HTERT RPE-1 (cell line): Measurements from ENCODE around the gene MUC6.

Experiments used
- in situ Hi-C: fragments of 300-500 bp; cut with MboI; formaldehyde crosslinking; loops from 4 replicates; pipeline ENCODE4 v1.14.3; 2020; ENCODE audit warnings: low sequenced_read_pairs

The MUC6 gene

DNA sequence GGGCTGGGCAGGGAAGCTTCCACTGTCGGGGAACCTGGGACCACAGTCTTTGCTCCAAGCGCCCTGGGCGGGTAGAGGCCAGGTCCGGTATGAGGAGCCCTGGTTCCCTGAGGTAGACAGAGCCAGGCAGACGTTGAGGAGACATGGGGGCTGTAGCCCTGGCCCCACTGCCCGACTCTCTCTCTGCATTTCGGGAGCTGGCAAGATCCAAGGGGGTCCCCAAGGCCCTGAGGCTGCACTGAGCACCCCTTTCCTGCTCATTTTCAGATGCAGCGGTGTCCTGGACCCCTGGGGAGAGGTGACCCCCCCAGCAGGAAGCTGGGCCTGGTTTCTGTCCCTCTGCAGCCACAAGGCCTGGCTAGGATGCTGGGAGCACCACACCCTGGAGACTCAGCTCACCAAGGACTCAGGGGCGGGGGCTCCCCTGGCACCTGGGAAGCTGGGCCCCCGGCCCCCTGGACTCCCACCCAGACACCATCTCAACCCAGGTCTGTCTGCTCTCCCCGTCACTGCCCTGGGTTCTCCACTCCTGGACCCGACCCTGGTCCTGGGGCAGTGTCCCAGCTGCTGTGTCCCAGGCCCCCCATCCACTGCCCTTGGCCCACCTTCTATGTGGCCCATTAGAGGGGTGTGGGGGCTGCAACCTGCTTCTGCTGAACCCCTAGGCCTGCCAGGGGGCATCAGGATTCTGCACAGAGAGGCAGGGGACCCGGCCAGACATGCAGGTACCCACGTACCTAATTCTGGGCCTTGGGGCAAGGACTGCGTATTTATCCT lies 15.0 kb upstream of the MUC6 start:
- in situ Hi-C loops, result no loop called here

GRCh38 chr11:1050581-1051355 lies 14.2 kb upstream of the MUC6 start:
- in situ Hi-C loops, result no loop called here

DNA sequence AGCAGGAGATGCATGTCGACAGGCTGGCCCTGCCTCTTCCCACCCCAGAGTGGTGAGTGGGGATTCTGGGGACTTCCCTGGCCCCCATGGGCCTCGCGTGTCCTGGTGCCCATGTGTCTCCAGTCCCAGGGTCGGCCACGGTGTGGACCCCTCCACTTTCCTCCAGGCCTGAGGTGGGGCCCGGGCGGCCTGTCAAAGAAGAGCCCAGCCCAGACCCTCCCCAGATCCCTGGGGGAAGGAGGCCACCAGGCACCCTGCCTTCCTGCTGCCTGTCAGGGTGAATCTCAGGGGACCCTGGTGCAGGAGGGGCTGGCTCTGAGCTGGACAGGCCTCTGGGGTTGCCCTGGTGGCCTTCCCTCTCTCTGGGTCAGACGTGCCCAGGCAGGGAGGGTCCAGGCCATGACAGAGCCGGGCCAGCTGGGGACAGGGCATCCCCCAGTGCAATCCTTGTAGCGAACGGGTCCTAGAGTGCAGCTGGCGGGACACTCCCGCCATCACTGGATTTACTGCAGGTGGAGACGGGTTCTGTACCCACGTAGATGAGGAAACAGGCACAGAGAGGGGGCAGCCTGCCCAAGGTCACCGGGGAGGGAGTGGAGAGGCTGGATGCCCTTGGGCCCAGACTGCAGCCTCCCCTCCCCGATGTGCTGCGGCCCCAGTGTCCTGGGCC lies 13.5 kb upstream of the MUC6 start:
- in situ Hi-C loops, result no loop called here

DNA sequence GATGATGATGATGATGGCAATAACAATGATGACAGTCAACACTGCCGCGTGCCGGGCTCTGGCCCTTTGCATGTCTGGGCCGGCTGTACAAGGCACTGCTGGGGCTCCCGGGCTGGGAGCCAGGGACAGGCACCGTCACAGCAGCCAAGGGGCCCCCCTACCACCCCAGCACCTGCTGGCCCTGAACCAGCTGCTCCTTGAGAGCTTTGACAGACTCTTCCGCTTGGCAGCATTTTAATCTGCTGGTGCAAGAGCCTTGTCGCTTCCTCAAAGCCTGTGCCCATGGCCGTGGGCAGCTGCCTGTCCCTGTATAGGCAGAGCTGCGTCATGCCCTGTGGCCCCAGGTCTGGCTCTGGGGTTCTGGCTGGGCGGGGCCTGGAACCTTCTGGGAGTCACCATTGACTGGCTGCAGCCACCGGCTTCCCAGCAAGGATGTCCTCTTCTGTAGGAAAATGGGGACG lies 12.9 kb upstream of the MUC6 start:
- in situ Hi-C loops, result no loop called here

- in situ Hi-C loops, result no loop called here
These were observed 12.5 kb upstream of the MUC6 start for GRCh38 chr11:1049071-1049405.

DNA sequence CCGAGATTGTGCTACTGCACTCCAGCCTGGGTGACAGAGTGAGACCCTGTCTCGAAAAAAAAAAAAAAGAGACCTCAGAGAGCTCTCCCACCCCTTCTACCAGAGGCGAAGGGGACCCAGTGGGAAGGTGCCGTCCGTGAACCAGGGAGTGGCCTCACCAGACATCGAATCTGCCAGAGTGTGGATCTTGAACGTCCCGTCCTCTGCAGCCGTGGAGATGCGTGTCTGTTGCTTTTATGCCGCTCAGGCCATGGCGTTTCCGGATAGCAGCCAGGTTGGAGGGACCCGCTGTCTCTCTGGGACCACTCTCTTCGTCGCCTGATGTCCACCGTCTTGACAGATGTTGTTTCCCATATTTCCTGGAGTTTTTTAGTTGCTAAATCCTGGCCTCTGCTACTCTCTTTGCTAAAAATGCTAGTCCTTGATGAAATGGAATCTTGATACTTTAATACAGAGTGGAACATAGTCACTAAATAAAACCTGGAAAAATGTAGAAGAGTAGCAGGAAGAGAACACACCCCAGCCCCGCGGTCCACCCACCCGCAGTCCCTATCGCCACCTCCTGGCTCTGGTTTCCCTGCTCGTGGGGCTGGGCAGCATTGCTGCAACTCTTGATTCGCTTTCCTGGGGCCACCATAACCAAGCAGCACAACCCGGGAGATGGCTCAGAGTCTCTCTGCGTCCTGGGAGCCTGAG lies 12.0 kb upstream of the MUC6 start:
- in situ Hi-C loops, result no loop called here

GRCh38 chr11:1047595-1048156 lies 11.2 kb upstream of the MUC6 start:
- in situ Hi-C loops, result no loop called here

DNA sequence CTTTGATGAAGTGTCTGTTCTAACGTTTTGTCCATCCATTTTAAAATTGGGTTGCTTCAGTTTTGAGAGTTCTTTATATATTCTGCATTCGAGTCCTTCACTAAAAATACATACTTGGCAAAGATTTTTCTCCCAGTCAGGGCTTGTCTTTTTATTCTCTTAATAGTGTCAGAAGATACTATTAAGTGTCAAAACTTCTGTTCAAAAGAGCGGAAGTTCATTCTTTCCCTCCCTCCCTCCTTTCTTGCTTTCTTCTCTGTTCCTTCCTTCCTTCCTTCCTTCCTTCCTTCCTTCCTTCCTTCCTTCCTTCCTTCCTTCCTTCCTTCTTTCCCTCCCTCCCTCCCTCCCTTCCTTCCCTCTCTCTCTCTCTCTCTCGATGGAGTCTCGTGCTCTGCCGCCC lies 7.6 kb upstream of the MUC6 start:
- in situ Hi-C loops, result no loop called here

- in situ Hi-C loops, result no loop called here
These were observed 7.1 kb upstream of the MUC6 start for GRCh38 chr11:1043563-1044096.

- in situ Hi-C loops, result no loop called here
These were observed 6.4 kb upstream of the MUC6 start for GRCh38 chr11:1042626-1043562.

DNA sequence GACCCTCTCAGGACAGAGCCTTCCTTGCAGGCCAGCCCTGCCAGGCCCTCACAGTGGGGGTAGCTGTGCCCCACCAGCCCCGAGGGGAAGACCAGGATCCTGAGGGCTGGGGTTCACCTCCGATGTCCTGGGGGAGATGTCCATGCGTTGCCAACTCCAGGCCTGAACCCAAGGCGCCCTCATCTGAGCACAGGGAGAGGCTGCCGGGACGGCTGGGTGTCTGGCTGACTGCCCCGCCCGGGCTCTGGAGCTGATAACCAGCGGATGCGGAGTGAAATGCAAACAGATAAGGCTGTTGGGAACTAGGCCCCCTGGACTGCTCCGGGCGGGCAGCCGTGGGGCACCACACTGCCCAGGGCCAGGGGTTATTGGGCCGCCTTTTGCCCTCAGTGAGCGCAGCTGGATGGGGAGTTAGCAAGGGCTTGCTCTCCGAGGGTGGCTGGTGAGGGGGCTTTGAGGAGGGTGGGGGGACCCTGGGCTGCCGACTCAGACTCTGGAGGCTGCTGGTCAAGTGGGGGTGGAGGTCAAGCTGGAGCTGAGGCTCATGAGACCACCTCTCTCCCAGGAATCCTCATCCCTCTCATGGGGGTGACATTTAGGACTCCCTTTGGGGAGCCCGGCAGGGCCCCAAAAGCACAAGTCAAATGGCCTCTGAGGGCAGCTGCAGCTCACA lies 5.6 kb upstream of the MUC6 start:
- in situ Hi-C loops, result no loop called here

- in situ Hi-C loops, result no loop called here
These were observed 5.0 kb upstream of the MUC6 start for GRCh38 chr11:1041471-1041870.

DNA sequence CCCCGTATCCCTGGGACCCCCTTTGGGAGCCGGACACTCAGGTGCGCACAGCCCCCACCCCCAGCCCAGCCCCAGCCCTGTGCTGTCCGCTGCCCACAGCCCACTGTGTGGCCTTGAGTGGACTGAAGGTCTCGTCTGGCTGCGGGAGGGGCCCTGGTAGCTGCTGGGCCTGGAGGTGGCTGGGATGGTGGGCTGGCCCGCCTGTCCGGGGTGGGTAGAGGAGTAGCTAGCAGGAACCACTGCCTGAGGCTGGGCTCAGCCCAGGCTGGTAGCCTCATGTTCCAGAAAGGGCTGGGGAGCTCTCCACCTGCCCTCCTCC lies 4.6 kb upstream of the MUC6 start:
- in situ Hi-C loops, result no loop called here

- in situ Hi-C loops, result no loop called here
These were observed 4.1 kb upstream of the MUC6 start for GRCh38 chr11:1040428-1041148.

DNA sequence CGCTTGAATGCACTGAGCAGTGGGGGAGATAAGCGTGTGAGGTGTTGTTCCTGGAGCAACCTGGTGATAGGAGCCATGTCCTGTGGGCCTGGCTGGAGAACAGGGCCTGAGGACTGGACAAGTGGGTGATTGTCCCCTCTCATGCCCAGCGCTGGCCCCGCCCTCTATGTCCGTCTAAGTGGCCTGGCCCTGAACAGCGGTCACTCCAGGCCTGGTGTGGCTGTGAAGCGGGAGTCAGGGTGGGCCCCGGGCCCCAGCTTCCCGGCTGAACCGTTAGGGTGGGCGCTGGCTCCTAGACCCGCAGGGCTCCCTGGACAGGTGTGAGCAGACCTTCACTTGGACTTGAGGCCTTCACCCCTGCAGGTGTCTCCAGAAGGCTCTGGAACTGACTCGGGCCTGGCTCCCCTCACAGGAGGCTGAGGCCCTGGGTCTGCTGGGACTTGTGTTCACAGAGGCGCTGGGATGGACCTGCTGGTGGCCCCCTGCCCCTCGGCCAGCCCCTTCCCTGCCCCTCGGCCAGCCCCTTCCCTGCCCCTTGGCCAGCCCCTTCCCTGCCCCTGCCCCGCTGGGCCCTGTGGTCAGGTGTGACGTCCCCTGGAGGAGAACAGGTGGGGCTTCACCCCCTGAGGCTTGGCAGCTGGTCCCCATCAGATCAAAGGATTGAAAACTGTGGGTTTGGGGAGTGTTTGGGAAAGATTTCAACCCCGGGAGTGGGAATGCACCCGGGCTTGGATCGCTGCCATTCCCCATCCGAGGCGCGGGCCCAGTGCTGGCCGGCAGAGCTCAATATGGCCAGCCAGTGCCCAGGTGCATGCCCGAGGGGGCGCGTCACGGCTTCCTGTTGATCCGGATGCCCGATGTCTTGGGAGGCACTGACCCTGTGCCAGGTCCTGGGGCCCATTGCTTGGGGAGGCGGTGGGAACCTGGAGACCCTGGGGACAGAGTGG lies 3.2 kb upstream of the MUC6 start:
- in situ Hi-C loops, result no loop called here

DNA sequence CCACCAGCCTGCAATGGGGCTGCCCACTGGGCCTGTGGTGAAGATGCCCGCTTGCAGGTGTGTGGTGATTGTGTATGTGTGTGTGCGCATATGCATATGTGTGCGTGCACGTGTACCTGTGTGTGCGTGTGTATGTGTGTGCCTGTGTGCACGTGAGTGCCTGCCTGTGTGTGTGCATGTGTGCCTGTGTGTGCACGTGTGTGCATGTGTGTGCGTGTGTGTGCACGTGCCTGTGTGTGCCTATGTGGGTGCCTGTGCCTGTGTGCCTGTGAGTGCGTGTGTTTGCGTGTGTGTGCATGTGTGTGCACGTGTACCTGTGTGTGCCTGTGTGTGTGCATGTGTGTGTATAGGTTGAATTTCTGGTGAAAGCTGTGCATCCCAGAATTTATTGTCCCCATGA lies 2.4 kb upstream of the MUC6 start:
- in situ Hi-C loops, result no loop called here

GRCh38 chr11:1038361-1038760 lies 1.8 kb upstream of the MUC6 start:
- in situ Hi-C loops, result no loop called here
